C4-2B (cell line): ENCODE measurements around the gene WNT6.

Source experiments
- H3K27ac ChIP-seq: fragments of 450-650 bp; 2 replicates; pipeline ENCODE4 v1.5.1; 2017
- CTCF ChIP-seq: fragments of 450-650 bp; conservative IDR thresholded peaks from 2 replicates; pipeline ENCODE4 v1.5.1; 2017; ENCODE audit warnings: mild to moderate bottlenecking
- ZFX ChIP-seq: fragments of 450-650 bp; IDR thresholded peaks from 2 replicates; pipeline ENCODE4 v1.6.1; 2017

Gene WNT6

DNA sequence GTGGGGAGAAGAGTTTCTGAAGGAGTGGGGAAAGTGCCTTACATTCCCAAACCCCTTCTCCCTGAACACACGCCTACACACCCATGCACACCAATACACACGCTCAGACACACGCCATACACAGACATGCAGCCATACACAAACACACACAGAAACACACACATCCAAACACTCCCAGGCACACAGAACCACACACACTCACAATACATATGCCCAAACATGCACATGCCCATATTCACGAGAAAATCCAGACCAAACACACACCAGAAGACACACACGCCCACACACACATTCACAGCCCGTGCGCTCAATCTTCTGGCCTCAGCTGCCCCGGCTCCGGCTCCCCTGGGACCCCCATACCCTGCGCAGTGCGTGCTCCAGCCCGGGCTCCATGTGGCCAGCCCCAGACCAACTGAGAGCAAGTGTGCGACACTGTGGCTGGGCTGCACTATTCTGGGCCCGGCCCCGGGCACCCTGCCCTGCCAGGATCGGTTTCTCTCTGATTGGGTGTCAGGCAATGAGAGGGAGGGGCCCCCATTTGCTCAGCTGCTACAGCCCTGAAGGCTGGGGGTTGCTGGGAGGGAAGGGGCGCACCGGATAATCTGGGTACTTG lies 28.1 kb upstream of the WNT6 start, which contains the start of gene PRKAG3:
Gene PRKAG3 (minus strand): TSS at position 426 of the 613 bp plus-strand sequence.
- H3K27ac ChIP-seq = no peak within 1 kb of the TSS
- TF ChIP-seq ZFX = no peak
- TF ChIP-seq CTCF = no peak

GRCh38 chr2:218832081-218832480 lies 27.5 kb upstream of the WNT6 start:
- TF ChIP-seq CTCF (no peak), ZFX (no peak)
- no peak overlapping the region for H3K27ac ChIP-seq

GRCh38 chr2:218832520-218832919 lies 27.1 kb upstream of the WNT6 start:
- TF ChIP-seq ZFX = no peak
- no peak for TF ChIP-seq CTCF
- H3K27ac ChIP-seq = no peak overlapping the region

DNA sequence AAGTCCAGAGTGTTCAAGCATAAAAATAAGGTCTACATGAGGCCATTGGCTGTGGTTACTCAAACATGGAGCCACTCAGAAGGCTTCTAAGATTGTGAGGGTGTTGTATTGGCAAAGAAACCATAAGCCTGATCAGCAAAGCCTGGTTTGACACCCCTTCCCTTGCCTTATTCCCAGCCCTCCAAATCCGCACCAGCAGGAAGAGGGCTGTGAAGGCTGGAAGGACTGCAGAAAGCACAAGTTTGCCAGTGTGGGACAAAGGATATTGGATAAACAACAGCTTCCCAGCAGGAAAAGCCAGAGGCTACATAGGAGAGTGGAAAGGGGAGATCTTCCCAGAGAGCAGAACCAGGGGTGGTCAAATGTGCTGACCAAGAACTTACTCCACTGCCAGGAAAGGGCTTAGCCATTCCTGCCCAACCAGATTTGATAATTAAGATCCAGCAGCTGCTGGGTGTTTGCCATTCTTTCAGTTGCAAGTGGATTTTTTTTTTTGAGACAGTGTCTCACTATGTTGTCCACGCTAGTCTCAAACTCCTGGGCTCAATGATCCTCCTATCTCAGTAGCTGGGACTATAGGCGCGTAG lies 26.5 kb upstream of the WNT6 start:
- H3K27ac ChIP-seq = no peak overlapping the region
- no peak for TF ChIP-seq CTCF
- TF ChIP-seq ZFX = no peak

- H3K27ac ChIP-seq = no peak overlapping the region
- no peak for TF ChIP-seq ZFX
- TF ChIP-seq CTCF = no peak
Measured at GRCh38 chr2:218834685-218835084, 24.9 kb upstream of the WNT6 start.

DNA sequence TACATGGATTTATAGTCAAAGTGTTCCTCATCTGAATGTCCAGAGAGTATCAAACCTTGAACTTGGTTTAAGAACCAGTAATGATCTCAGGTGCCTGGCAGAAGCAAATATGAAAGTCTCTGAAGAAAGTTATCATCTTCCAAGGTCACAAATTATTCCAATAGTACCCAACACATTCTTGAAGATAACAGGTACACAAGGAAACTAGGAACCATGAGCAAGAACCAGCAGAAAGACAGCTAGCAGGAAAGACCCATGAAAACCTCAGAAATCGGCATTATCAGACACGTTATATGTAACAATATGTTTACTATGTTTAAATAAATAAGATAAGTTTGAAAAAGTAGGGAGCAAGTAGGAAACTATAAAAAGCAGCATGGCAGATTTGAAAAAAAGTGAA lies 22.1 kb upstream of the WNT6 start:
- no peak overlapping the region for H3K27ac ChIP-seq
- TF ChIP-seq CTCF = no peak
- no peak for TF ChIP-seq ZFX

GRCh38 chr2:218839430-218839829 lies 20.2 kb upstream of the WNT6 start:
- no peak overlapping the region for H3K27ac ChIP-seq
- no peak for TF ChIP-seq ZFX
- TF ChIP-seq CTCF = no peak
